ENCODE data around the gene ATE1.

- no peak for TF ChIP-seq POLR2A (IDR thresholded peaks at IDR 0.05; ENCODE audit: low read length)
- TF ChIP-seq GATA1 (IDR thresholded peaks at IDR 0.05; ENCODE audit: low read depth, low read length), result no peak
Observed at GRCh38 chr10:121846555-121846954, 81.3 kb downstream of the ATE1 start.

All from erythroblast (primary cell).